Pancreas (tissue), 10 donors: ENCODE measurements around the gene ACTRT2. TPM values are rescaled to one million over a fixed set of nuclear protein-coding genes. Genes with fewer than 3 reads are reported as not detected.

Experiments used
- ATAC-seq, 4 donors: fragments of 200-7000 bp; cut with Tn5 transposase; one replicate each; pipeline versions ENCODE4 v1.8.0 to v1.9.1; 2020; ENCODE audit warnings: mild to moderate bottlenecking in 4 of 4, moderate library complexity in 4 of 4
- DNase-seq, 6 donors: peaks; one replicate each; pipeline ENCODE4 v3.0.0-alpha.2; 2020
- FAIRE-seq: peaks from 2 replicates; lab custom pipeline; 2012; peaks lifted over from hg19 to GRCh38; lab: Jason Lieb, UNC
- H3K27ac ChIP-seq, 4 donors: fragments of 200-600 bp; sonication (generic); 1 replicate in 3 of 4; 2 replicates in 1 of 4; pipeline versions ENCODE4 v1.5.0 to v1.8.0; 2020
- H3K27me3 ChIP-seq, 4 donors: fragments of 200-600 bp; one replicate each; pipeline ENCODE4 v1.8.0; 2021
- H3K36me3 ChIP-seq, 3 donors: fragments of 200-600 bp; sonication (generic) in 1 of 3; one replicate each; pipeline versions ENCODE4 v1.5.0 to v1.8.0; 2020 to 2021
- H3K4me1 ChIP-seq, 3 donors: fragments of 200-600 bp; one replicate each; pipeline ENCODE4 v1.8.0; 2021
- H3K4me3 ChIP-seq, 4 donors: fragments of 200-600 bp; sonication (generic) in 2 of 4; one replicate each; pipeline versions ENCODE4 v1.5.0 to v1.8.0; 2020 to 2021
- H3K9me3 ChIP-seq, 4 donors: fragments of 200-600 bp; one replicate each; pipeline ENCODE4 v1.8.0; 2021
- CTCF ChIP-seq, 4 donors: fragments of 200-600 bp; sonication (generic) in 3 of 4; IDR thresholded peaks; one replicate each; pipeline versions ENCODE4 v1.5.0 to v1.8.0; 2021; ENCODE audit warnings: antibody characterized with exemption in 4 of 4
- WGBS, 2 donors: extraction: QIAGEN DNeasy Blood & Tissue Kit; methylation state at CpG; one replicate each; pipeline ENCODE4 v1.1.7; 2013; 5-methylcytosine and 5-hydroxymethylcytosine counted together
- intact Hi-C, 3 donors: fragments of 100-400 bp; cut with DNase I; formaldehyde crosslinking; loops; one replicate each; pipeline versions ENCODE4 v1.11.1 to v1.14.2; 2022
- polyA plus RNA-seq, 2 donors: library from polyadenylated mRNA; stranded (reverse); fragments of 200-250 nt; gene quantifications; one replicate each; pipeline ENCODE4 v1.2.3, GENCODE V29; 2013
- total RNA-seq, 6 donors: library from RNA; stranded (reverse); fragmentation: NEBNext Ultra II Directional in 4 of 6; extraction: Animal tissue kit (Norgen Biotek cat#: 25700) in 4 of 6; gene quantifications; one replicate each; pipeline versions ENCODE4 v1.2.1 to v1.2.4, GENCODE V29; 2021 to 2023
- donor health status: healthy with polysubstance abuse.
- donor health status: DM: no; HTN: no; CAD: no; lungs with moderate emphysema.
- donor health status: DM: no; HTN: no; CAD: no.
- donor health status: control.
- donor health status: control.
- donor health status: Bipolar disorder and iron deficiency.
- donor health status: DM: yes; HTN: yes; CAD: no.
- donor health status: DM: no; HTN: no; CAD: no.
- donor health status: DM: no; HTN: no; CAD: no.
- donor health status: DM: yes; HTN: yes; CAD: no.

The ACTRT2 gene
- total and polyA plus RNA-seq, 8 donors: not detected

- Histone ChIP-seq H3K27me3 (no peaks in the 10 kb centered on the region), H3K27ac (no peak overlapping the region), H3K4me3 (peak overlapping the region in 1 of 4 donors; percentile 92), H3K4me1 (peaks cover 0 to 3% (median 0%) of the 10 kb centered on the region in 3 donors), H3K36me3 (no peaks in the 10 kb centered on the region), H3K9me3 (no peaks in the 10 kb centered on the region)
- 69 to 83% methylated on average over 7 of the region's 7 CpGs for WGBS, 2 donors
- ATAC-seq (no peak), FAIRE-seq (no peak), DNase-seq (no peak)
- intact Hi-C loops: loop anchor here in 2 of 3 donors (5.0 to 10.0 kb wide), 4 partner anchors 119 to 349 kb away; no protein-coding TSS in a partner anchor
- no peak for TF ChIP-seq CTCF (IDR thresholded peaks at IDR 0.05)
These were observed 44.5 kb downstream of the ACTRT2 start for GRCh38 chr1:3065797-3066196.

- peak; percentile 30 to 62 (median 54) for TF ChIP-seq CTCF (IDR thresholded peaks at IDR 0.05)
- Histone ChIP-seq H3K4me3 (peak overlapping the region in 2 of 4 donors; percentile 85 to 92), H3K9me3 (no peaks in the 10 kb centered on the region), H3K4me1 (peaks cover 0 to 3% (median 0%) of the 10 kb centered on the region in 3 donors), H3K27me3 (no peaks in the 10 kb centered on the region), H3K36me3 (no peaks in the 10 kb centered on the region), H3K27ac (peak overlapping the region in 1 of 4 donors; percentile 28)
- intact Hi-C loops: loop anchor here in 2 of 3 donors (5.0 to 10.0 kb wide), 4 partner anchors 119 to 349 kb away; no protein-coding TSS in a partner anchor
- peak; percentile 79 to 95 (median 88) for DNase-seq
- peak; percentile 61 to 77 (median 76) for ATAC-seq
- no peak for FAIRE-seq
- WGBS, 2 donors: 2 to 10% methylated on average over 11 of the region's 11 CpGs
These were observed 45.0 kb downstream of the ACTRT2 start for GRCh38 chr1:3066250-3066711.

- 37 to 52% methylated on average over 10 of the region's 10 CpGs for WGBS, 2 donors
- H3K4me1 ChIP-seq: peaks cover 0 to 3% (median 0%) of the 10 kb centered on the region in 3 donors
These were observed 45.6 kb downstream of the ACTRT2 start for GRCh38 chr1:3066826-3067225.

GRCh38 chr1:3067301-3067670 is 46.0 kb downstream of the ACTRT2 start:
- Histone ChIP-seq H3K27me3 (no peaks in the 10 kb centered on the region), H3K4me3 (peak overlapping the region; percentile 28 to 92 (median 66)), H3K9me3 (no peaks in the 10 kb centered on the region), H3K27ac (peak overlapping the region in 2 of 4 donors; percentile 79 to 83), H3K36me3 (no peaks in the 10 kb centered on the region), H3K4me1 (peaks cover 0 to 7% (median 0%) of the 10 kb centered on the region in 3 donors)
- intact Hi-C loops: loop anchor here in 2 of 3 donors (5.0 to 10.0 kb wide), 4 partner anchors 118 to 348 kb away; no protein-coding TSS in a partner anchor
- ATAC-seq (peak in 1 of 4 donors; percentile 0), DNase-seq (peak in 5 of 6 donors; percentile 32 to 81 (median 51)), FAIRE-seq (no peak)
- 50 to 59% methylated on average over 23 to 29 of the region's 29 CpGs for WGBS, 2 donors
- TF ChIP-seq CTCF (IDR thresholded peaks at IDR 0.05): no peak

More at GRCh38 chr1:3066826-3067225, 45.6 kb downstream of the ACTRT2 start:
- intact Hi-C loops: loop anchor here in 2 of 3 donors (5.0 to 10.0 kb wide), 4 partner anchors 118 to 348 kb away; no protein-coding TSS in a partner anchor
- H3K4me3 ChIP-seq: peak overlapping the region in 2 of 4 donors; percentile 85 to 92
- ATAC-seq (peak in 1 of 4 donors; percentile 4), FAIRE-seq (no peak), DNase-seq (peak in 5 of 6 donors; percentile 35 to 85 (median 45))
- peak overlapping the region in 1 of 4 donors; percentile 83 for H3K27ac ChIP-seq
- H3K27me3 ChIP-seq: no peaks in the 10 kb centered on the region
- no peak for TF ChIP-seq CTCF (IDR thresholded peaks at IDR 0.05)
- no peaks in the 10 kb centered on the region for H3K36me3 ChIP-seq
- H3K9me3 ChIP-seq: no peaks in the 10 kb centered on the region
